Globus pallidus (tissue), 1 donor: ENCODE results near the gene UBE2V1.

Experiments used
- DNase-seq: peaks from one replicate; pipeline ENCODE4 v3.0.0-alpha.2; 2015; ENCODE audit warnings: low spot score

UBE2V1 gene

GRCh38 chr20:50043573-50044352, 69.2 kb downstream of the UBE2V1 start:
- DNase-seq: no peak

GRCh38 chr20:50042370-50043313, 70.3 kb downstream of the UBE2V1 start:
- DNase-seq: no peak

DNA sequence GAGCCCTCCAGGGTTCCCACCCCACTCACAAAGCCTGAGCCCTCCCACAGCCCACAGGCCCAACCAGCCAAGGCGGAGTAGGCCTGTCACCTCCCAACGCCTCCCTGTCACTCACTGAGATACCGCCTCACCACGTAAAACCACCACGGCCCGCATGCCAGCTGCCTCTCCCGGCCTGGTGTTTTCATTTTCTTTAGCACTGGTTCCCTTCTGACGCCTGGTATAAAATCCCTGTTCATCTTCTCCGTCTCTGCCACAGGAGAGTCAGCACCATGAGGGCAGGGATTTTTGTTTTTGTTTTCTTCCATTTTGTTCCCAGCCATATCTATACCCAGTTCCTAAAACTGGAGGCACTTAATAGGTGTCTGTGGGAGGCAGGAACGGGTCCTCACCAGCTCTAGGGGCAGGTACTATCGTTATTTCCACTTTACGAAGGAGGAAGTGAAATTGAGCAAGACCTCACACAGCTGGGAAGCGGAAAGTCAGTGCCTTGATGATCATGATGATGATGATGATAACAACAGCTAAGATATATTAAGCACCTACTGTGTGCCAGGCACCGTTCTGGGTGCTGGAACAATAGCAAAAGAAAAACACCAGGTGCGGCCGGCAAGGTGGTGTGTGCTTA, 71.6 kb downstream of the UBE2V1 start:
- DNase-seq: no peak

GRCh38 chr20:50040432-50041245, 72.3 kb downstream of the UBE2V1 start:
- DNase-seq: no peak

- no peak for DNase-seq
These were observed 73.1 kb downstream of the UBE2V1 start for GRCh38 chr20:50039706-50040431.

DNA sequence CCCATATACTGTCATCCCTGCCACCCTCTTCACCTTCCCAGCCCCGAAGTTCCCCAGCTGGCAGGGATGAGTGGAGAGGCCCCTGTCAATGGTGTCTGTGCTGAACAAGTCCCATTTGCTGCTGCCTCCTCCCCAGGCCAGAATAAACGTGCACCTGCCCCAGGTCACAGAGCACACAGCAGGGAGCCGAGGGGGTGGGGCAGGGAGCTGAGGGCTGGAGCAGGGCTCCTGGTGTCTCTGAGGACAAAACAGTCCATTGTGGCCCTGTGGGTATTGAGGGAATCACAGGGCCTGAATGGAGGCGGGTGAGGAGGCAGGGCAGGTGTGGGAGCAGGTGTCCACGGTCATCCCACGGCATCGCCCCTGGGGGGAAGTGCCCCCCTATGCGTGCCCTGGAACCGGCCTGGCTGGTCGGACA, 74.4 kb downstream of the UBE2V1 start:
- DNase-seq: no peak

- no peak for DNase-seq
These were observed 74.8 kb downstream of the UBE2V1 start for GRCh38 chr20:50038169-50038568.

DNA sequence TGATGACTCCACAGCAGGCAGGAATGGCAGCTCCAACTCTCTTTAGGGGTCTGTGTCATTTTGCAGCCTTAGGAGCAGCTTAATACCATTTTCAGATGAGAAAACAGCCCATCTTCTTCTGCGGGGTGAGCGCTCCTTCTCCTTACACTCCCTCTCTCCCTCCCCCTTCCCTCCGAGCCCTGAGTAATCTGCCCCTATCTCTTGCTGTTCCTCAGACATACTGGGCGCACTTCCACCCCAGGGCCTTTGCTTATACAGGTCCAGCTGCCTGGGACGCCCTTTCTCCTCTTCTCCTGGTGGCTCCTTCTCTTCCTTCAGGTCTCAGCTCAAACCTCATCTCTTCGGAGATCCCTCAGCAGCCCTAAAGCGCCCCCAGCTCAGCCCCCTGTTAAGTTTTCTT, 75.4 kb downstream of the UBE2V1 start:
- DNase-seq: no peak

DNA sequence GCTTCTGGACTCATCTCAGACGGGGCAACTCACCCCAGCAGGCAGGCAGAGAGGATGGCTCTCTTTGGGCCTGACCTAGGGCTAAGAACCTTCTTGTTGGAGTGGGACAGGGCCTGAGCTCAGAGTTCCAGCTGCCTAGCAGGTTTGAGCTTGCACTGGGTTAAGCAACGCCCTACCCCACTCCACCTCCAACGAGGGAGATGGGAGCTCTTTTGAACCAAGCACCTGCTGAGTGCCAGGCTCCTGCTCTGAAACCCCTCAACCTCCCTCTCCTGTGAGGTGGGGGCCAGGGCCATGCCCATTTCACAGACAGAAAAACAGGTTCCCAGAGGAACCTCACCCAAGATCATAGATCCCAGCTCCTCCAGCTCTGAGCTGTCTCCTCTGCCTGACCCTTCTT, 75.8 kb downstream of the UBE2V1 start:
- no peak for DNase-seq

DNA sequence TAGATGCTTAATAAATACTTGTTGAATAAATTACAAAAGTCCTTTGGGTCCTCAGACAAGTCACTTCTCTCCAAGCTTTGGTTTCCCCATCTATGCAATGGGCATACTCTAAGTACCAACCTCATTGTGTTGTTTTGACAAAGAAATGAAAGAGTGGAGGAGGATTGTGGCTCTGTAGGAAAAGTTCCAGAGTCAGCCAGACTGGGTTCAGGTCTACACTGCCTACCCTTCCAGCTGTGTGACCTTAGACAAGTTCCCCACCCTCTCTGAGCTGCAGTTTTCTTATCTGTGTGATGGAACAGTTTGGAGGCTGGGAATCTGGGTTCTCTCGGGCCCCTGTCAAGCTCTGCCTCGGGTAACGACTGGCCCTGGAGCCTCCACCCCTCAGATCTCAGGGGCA, 76.2 kb downstream of the UBE2V1 start:
- no peak for DNase-seq

DNA sequence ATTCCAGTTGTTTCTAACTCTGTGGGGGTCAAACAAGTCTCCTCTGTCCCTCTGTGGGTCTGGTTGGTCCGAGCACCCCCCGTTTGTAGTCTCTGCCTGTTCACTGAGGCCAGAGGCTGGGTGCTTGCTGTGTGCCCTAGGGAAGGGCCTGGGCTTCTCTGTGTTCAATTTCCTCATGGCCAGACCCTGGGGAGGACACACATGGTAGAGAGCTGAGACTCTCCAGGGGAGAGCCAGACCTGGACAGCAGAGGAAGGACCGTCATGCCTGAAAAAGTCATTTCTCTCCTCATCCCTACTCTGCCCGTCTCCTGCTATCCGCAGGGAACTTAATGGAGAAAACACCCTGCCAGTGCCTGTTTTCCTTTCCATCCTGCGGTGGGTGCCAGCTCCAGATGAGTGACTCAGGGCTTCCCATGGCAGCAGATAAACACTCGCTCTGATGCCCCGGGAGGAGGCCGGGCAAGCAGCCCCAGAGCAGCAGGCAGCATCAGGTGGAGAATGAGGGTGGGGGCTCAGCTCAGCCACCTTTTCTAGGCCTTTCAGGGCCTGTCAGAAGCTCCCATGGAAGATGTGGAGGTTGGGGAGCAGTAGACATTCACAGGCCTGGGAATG, 78.3 kb downstream of the UBE2V1 start:
- no peak for DNase-seq

DNA sequence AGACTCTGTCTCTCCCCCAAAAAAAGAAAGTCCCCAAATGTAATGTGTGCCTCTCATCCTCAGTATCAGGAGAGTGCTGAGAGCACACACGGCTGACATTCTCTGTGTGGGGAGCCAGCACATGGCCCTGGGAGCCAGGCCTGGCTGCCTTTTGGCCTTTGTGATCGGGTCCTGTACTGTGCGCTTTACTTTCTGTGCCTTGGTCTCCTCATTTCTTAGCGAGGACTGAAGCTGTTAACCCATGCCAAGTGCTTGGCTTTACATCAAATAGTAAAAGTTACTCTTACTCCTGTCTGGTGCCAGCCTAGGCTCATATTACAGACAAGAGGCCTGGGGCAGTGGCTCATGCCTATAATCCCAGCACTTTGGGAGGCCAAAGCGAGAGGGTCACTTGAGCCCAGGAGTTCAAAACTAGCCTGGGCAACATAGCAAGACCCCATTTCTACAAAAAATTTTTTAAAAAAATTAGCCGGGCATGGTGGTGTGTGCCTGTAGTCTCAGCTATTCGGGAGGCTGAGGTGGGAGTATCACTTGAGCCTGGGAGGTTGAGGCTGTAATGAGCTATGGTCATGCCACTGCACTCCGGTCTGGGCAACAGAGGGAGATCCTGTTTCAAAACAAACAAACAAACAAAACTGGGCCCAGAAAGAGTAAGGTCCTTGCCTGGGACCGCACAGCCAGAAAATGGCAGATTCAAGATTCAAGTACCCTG, 79.8 kb downstream of the UBE2V1 start:
- no peak for DNase-seq
